K562 (cell line): ENCODE data around the gene MPZL1.

Experiments used
- CBFB ChIP-seq: sonication (generic); formaldehyde crosslinking; IDR thresholded peaks from 2 replicates; pipeline ENCODE4 v1.4.0; 2020; ENCODE audit warnings: mild to moderate bottlenecking, missing genetic modification reagents
- FOXP1 ChIP-seq: sonication (generic); formaldehyde crosslinking; IDR thresholded peaks from 2 replicates; pipeline ENCODE4 v1.8.0; 2022; ENCODE audit warnings: mild to moderate bottlenecking, missing genetic modification reagents
- L3MBTL2 ChIP-seq: fragments of 450-650 bp; IDR thresholded peaks from 2 replicates; pipeline ENCODE4 v1.6.1; 2016; ENCODE audit warnings: mild to moderate bottlenecking, moderate library complexity
- SP1 ChIP-seq: sonication (generic); formaldehyde crosslinking; IDR thresholded peaks from 2 replicates; pipeline ENCODE4 v1.8.1; 2022; ENCODE audit warnings: mild to moderate bottlenecking, missing genetic modification reagents
- TEAD4 ChIP-seq, 2 experiments: sonication (generic) in 1 of 2; formaldehyde crosslinking in 1 of 2; IDR thresholded peaks; 2 replicates each; pipeline versions ENCODE4 v1.6.1 to v1.8.0; 2012 to 2022; ENCODE audit warnings: borderline replicate concordance in 1 of 2, inconsistent platforms in 1 of 2, low read length in 1 of 2, mild to moderate bottlenecking in 1 of 2, missing genetic modification reagents in 1 of 2
- ZNF695 ChIP-seq: fragments of 450-650 bp; formaldehyde crosslinking; IDR thresholded peaks from 2 replicates; pipeline ENCODE4 v1.4.0; 2020; ENCODE audit warnings: mild to moderate bottlenecking, moderate library complexity
- TF ChIP-seq, protein P1 (sequence below), 2 experiments: IDR thresholded peaks in 1 of 2; conservative IDR thresholded peaks in 1 of 2; 2 replicates each; pipeline ENCODE4 v1.6.1; 2016; ENCODE audit warnings: low read depth in 2 of 2, mild to moderate bottlenecking in 1 of 2, missing compliant biosample characterization in 1 of 2, missing genetic modification characterization in 1 of 2, moderate library complexity in 1 of 2
- TF ChIP-seq, protein P2 (sequence below), 3 experiments: IDR thresholded peaks in 2 of 3; conservative IDR thresholded peaks in 1 of 3; 2 replicates each; pipeline ENCODE4 v1.5.1; 2011 to 2012; ENCODE audit warnings: low read length in 3 of 3, mild to moderate bottlenecking in 3 of 3, control low read depth in 2 of 3, improper control_type of control experiment in 1 of 3, inconsistent platforms in 1 of 3, low read depth in 1 of 3, mixed read lengths in 1 of 3, moderate library complexity in 1 of 3; ENCODE audit not compliant: insufficient read depth in 2 of 3

DNA sequence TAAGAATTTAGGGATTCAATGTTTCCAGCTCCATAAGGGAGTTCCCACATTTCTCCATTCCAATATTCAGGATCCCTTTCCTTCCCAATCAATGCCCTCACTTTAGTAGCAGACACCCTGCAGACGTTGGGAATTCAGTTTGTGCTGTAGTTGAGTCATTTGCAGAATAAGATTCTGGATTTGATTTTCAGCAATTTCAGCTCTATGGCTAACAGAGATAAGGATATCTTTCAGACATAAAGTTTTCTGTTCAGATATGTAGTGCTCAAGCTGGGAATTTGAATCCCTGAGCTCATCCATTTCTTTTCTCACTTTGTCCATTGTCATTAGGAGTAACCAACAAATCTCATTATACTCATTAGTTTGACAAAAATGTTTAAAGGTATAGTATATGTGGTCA, 13.1 kb downstream of the MPZL1 start:
- no peak for TF ChIP-seq FOXP1 (CRISPR knock-in tag)
- TF ChIP-seq L3MBTL2 = no peak
- TF ChIP-seq, protein P1, sequence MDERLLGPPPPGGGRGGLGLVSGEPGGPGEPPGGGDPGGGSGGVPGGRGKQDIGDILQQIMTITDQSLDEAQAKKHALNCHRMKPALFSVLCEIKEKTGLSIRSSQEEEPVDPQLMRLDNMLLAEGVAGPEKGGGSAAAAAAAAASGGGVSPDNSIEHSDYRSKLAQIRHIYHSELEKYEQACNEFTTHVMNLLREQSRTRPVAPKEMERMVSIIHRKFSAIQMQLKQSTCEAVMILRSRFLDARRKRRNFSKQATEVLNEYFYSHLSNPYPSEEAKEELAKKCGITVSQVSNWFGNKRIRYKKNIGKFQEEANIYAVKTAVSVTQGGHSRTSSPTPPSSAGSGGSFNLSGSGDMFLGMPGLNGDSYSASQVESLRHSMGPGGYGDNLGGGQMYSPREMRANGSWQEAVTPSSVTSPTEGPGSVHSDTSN (CRISPR knock-in tag; IDR thresholded peaks at IDR 0.05; ENCODE audit: low read depth) = no peak
- TF ChIP-seq, protein P1 (tag; conservative IDR thresholded peaks at IDR 0.05; ENCODE audit: low read depth) = no peak
- TF ChIP-seq SP1 (CRISPR knock-in tag) = no peak
- no peak for TF ChIP-seq CBFB
- TF ChIP-seq TEAD4 (IDR thresholded peaks at IDR 0.05; ENCODE audit: low read length) = peak; percentile 29; the same call in 1 of the 2 replicates
- no peak for TF ChIP-seq TEAD4 (CRISPR knock-in tag; IDR thresholded peaks at IDR 0.05; ENCODE audit: borderline replicate concordance)
- no peak for TF ChIP-seq ZNF695 (CRISPR knock-in tag)
- TF ChIP-seq, protein P2, sequence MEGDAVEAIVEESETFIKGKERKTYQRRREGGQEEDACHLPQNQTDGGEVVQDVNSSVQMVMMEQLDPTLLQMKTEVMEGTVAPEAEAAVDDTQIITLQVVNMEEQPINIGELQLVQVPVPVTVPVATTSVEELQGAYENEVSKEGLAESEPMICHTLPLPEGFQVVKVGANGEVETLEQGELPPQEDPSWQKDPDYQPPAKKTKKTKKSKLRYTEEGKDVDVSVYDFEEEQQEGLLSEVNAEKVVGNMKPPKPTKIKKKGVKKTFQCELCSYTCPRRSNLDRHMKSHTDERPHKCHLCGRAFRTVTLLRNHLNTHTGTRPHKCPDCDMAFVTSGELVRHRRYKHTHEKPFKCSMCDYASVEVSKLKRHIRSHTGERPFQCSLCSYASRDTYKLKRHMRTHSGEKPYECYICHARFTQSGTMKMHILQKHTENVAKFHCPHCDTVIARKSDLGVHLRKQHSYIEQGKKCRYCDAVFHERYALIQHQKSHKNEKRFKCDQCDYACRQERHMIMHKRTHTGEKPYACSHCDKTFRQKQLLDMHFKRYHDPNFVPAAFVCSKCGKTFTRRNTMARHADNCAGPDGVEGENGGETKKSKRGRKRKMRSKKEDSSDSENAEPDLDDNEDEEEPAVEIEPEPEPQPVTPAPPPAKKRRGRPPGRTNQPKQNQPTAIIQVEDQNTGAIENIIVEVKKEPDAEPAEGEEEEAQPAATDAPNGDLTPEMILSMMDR (IDR thresholded peaks at IDR 0.05 in 2 of 3, conservative IDR thresholded peaks at IDR 0.05 in 1 of 3; ENCODE audit: insufficient read depth in 2 of 3, low read depth in 1 of 3, low read length in 3 of 3) = no peak
